GM18861 (cell line): ENCODE measurements around the gene KDM5A.
"Not testable (repeated sequence)": the region's sequence is repeated elsewhere in the genome, so short reads cannot be mapped to it uniquely, and the experiment has no call there.

ENCODE experiments used
- ATAC-seq: cut with Tn5 transposase; IDR thresholded peaks from one replicate; pipeline ENCODE4 v1.9.1; 2021; ENCODE audit not compliant: unreplicated experiment

KDM5A gene

GRCh38 chr12:241266-241665 is 147.9 kb downstream of the KDM5A start:
- ATAC-seq, result no peak

GRCh38 chr12:240566-240965 is 148.6 kb downstream of the KDM5A start:
- no peak for ATAC-seq

GRCh38 chr12:238736-239398 is 150.3 kb downstream of the KDM5A start:
- ATAC-seq, result no peak

- no peak for ATAC-seq
These were observed 151.0 kb downstream of the KDM5A start for GRCh38 chr12:238116-238515.

GRCh38 chr12:237026-237815 is 151.9 kb downstream of the KDM5A start:
- ATAC-seq, result no peak

- no peak for ATAC-seq
These were observed 152.7 kb downstream of the KDM5A start for GRCh38 chr12:236445-236844.

- ATAC-seq, result not testable (repeated sequence)
These were observed 153.2 kb downstream of the KDM5A start for GRCh38 chr12:235967-236366.

- no peak for ATAC-seq
These were observed 154.2 kb downstream of the KDM5A start for GRCh38 chr12:234891-235415.

GRCh38 chr12:234019-234418 is 155.1 kb downstream of the KDM5A start:
- ATAC-seq, result no peak

- no peak for ATAC-seq
These were observed 155.5 kb downstream of the KDM5A start for GRCh38 chr12:233615-233968.

- ATAC-seq, result no peak
These were observed 156.1 kb downstream of the KDM5A start for GRCh38 chr12:232731-233614.

GRCh38 chr12:230925-231671 is 158.0 kb downstream of the KDM5A start:
- ATAC-seq, result no peak
